Stimulated activated CD4-positive, alpha-beta T cell treated with anti-CD3 and anti-CD28 coated beads, Interleukin-2, amount 100 ng/mL, for 24 hours (primary cell): ENCODE results near the gene TMSB4Y.

Experiments
- DNase-seq, 2 donors: peaks; one replicate each; pipeline ENCODE4 v3.0.0-alpha.2; 2020

The TMSB4Y gene

GRCh38 chrY:13703568-13703968 lies at the start of gene TMSB4Y:
Gene TMSB4Y (plus strand): TSS chrY:13703899.
- peak; percentile 64 to 71 for DNase-seq

DNA sequence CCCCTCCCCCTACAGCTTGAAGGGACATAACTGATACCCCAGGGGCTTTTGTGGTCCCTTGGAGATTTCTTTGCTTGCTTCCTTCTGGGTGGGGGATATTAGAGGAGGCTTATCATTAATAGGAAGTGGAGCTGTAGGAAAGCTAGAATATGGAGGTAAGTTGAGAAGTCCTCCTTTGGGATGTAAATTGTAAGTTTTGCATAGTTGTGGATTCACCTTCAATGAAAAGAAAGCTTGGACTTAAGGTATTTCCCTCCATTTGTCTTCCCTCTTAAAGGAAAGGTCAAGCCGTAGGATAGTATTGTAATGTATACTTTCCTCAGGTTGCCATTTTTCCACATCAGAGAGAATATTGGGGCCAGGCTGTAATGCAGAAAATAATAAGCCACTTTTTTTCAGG lies 39.5 kb upstream of the TMSB4Y start:
- no peak for DNase-seq

DNA sequence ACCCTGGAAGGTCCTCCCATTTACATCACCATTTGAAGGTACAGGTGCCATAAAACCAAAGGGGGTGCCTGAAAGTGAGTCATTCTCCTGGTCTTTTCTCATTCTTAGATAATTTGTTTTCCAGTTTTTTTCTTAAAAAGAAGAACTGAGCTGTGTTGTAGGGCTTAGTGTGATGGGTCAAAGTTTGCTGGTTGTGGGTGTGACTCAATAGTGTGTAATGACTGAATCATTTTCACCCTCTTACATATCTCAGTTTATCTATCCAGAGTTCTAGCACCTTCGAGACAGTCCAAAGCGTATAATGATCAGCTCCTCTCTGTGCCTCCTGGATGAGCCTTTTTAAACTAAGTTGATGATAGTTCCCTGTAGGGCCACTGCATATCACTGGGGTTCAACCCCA lies 32.6 kb upstream of the TMSB4Y start:
- DNase-seq: no peak

DNA sequence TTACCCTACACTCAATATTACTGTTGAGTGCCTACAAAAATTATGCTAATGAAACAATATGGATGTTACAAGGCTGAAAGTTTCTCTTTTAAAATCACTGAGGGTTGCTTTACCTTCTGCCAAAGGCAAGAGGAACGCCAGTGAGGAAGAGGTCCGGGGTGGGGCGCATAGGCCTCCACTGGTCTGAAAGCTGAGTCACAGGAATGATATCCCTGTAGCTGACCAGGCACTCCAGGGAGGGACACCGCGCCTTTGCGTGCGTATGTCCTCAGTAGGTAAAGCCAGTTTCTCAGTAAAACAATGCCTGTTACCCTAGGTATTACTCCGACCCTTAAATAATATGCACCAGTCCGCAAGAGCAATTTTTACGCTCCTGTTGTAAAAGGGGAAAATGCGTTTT lies 1.4 kb upstream of the TMSB4Y start:
- no peak for DNase-seq

DNA sequence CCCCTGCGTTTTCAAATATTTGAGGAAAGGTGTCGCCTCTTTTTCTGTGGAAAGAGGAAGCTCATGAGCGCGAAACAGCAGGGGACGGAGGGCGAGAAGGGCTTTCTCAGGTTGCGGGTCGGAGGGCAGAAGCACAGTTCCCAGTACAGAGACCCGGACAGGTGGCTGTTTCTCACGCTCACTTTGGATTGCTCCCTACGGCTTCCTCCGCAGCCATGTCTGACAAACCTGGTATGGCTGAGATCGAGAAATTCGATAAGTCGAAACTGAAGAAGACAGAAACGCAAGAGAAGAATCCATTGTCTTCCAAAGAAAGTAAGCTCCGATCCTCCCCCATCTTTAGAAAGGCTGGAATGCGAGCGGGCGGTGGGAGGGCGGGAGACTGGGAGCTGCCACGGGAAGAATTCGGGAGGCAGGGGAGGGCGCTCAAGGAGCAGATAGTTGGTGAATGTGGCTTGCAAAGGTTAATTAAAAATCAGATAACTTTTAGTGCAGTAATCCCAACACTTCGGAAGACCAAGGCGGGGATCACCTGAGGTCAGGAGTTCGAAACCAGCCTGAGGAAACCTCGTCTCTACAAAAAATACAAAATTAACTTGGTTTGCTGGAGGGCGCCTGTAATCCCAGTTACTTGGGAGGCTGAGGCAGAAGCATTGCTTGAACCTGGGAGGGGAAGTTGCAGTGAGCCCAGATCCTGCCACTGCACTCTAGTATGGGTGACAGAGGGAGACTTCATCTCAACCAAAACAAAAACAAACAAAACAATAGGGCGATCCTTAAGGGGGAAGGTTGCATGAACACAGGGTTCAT lies 627 bp downstream of the TMSB4Y start:
- peak; percentile 16 to 22 for DNase-seq

DNA sequence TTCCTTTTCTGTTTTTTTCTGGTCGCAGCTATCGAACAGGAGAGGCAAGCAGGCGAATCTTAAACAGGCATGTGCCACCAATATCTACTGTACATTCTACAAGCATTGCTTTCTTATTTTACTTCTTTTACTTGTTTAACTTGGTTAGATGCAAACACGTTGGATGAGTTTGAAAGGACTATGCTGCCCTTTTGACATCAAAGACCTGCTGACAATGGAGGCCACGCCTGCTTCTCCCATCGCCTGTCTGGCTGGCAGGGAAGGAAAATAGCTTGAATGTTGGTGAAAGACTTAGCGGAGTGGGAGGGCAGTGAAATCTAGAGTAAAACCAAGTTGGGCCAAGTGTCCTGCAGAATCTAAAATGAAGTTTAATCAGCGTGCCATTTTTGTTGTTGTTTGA lies 1.5 kb downstream of the TMSB4Y start:
- DNase-seq: no peak

DNA sequence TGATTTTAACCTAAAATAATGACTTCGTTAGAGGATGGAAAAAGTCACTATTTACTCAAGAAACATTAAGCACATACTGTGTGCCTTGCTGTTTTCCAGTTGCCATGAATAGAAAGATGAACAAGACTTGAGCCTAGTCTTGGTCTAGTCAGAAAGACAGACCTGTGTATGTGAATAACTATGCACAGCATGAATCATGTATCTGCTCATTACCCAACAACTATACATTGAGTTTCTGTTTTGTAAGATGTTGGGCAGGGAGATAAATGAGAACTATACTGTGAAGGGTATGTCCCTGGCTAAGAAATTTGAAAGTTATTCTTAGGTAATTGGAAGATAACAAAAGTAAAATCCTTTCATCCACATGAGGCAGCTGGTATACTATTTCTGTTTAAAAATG lies 4.3 kb downstream of the TMSB4Y start:
- no peak for DNase-seq

GRCh38 chrY:13718996-13719395 lies 15.3 kb downstream of the TMSB4Y start:
- no peak for DNase-seq

- DNase-seq: no peak
These were observed 25.8 kb downstream of the TMSB4Y start for GRCh38 chrY:13729517-13729916.

GRCh38 chrY:13738618-13739017 lies 34.9 kb downstream of the TMSB4Y start:
- DNase-seq: peak; percentile 27 to 36

GRCh38 chrY:13751289-13752071 lies 47.8 kb downstream of the TMSB4Y start:
- peak; percentile 36 to 50 for DNase-seq

DNA sequence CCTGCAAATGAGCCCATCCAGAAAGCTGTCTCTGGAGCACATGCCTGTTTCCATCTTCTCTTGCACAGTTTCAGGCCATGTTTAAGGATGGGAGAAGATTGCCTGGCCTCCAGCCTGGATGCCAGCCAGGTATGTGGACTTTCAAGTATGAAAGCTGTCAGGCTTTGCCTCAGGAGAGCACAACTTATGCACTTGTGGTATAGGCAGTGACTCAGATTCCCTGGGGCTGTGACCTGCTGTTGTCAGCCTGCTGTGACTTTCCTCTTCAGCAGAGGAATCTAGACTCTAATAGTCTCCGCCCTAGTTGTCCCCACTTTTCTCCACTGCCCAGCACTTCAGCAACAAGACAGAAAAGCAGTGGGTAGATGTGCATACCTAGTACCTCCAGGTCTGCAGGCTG lies 51.0 kb downstream of the TMSB4Y start:
- DNase-seq: no peak
